ENCODE results near the gene MYO18B.

MYO18B gene

DNA sequence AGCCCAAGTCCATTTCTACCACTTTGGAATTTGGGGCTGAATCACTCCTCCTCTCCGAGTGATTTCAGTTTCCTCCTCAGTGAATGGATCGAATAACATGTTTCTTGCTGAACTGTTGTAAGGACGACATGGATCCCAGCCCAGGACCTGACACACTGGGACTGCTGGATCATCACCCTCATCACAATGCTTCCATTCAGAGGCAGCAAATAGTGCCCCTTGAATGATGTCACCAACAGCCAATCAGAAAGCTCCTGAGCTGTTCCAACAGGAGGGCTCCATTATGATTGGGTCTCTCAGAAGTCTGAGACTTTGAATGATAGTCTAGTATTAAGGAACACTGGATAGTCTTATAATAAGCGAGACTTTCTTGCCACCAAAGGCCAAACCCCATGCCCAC is 158.9 kb downstream of the MYO18B start:
- CTCF ChIA-PET: interaction anchor here (1.0 to 1.9 kb wide), 2 partner anchors 11 to 14 kb away, joined by 3 to 6 read pairs; no protein-coding TSS in a partner anchor
- DNase-seq (ENCODE audit: extremely low spot score): no peak
- TF ChIP-seq, protein P1, sequence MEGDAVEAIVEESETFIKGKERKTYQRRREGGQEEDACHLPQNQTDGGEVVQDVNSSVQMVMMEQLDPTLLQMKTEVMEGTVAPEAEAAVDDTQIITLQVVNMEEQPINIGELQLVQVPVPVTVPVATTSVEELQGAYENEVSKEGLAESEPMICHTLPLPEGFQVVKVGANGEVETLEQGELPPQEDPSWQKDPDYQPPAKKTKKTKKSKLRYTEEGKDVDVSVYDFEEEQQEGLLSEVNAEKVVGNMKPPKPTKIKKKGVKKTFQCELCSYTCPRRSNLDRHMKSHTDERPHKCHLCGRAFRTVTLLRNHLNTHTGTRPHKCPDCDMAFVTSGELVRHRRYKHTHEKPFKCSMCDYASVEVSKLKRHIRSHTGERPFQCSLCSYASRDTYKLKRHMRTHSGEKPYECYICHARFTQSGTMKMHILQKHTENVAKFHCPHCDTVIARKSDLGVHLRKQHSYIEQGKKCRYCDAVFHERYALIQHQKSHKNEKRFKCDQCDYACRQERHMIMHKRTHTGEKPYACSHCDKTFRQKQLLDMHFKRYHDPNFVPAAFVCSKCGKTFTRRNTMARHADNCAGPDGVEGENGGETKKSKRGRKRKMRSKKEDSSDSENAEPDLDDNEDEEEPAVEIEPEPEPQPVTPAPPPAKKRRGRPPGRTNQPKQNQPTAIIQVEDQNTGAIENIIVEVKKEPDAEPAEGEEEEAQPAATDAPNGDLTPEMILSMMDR (IDR thresholded peaks at IDR 0.05; ENCODE audit: control extremely low read depth, extremely low read depth, low read depth, missing control alignments): no peak
- POLR2A ChIA-PET: no interaction called here

DNA sequence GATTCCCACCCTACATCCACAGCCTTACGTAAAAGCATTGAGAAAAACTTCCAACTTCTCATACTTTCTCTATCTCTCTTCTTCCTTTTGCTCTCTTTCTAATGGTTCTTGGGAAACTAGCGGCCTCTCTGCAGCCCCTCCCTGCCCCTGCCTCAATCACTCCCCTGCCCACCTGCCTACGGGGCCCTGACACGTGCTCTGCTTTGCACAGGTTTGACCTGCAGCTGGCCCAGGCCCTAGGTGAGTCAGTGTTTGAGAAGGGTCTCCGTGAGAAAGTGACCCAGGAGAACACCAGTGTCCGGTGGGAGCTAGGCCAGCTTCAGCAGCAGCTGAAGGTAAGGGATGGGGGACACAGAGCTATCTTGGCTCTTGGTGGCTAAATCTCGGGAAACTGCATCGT is 160.4 kb downstream of the MYO18B start:
- no peak for DNase-seq (ENCODE audit: extremely low spot score)
- TF ChIP-seq, protein P1 (IDR thresholded peaks at IDR 0.05; ENCODE audit: control extremely low read depth, extremely low read depth, low read depth, missing control alignments): no peak
- CTCF ChIA-PET: interaction anchor here (1.4 kb wide), 1 partner anchor 15 kb away, joined by 3 read pairs; no protein-coding TSS in a partner anchor
- POLR2A ChIA-PET: no interaction called here

DNA sequence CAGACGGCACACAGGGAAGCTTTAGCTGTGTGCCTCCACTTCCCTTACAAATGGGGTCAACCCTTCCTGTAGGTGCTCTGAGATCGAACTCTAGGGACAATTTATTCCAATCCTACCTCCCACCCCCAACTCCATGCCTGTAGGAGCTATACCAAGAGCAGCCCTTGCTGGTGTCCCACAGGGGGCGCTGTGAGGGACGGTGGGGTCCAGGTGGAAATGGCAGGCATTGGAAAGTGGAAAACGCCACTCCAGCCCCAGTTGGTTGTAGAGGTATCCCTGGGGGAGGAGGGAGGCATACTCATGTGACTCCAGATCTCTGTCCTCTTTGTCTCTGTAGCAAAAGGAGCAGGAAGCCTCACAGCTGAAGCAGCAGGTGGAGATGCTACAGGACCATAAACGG is 161.3 kb downstream of the MYO18B start:
- TF ChIP-seq, protein P1 (IDR thresholded peaks at IDR 0.05; ENCODE audit: control extremely low read depth, extremely low read depth, low read depth, missing control alignments): peak; percentile 1
- DNase-seq (ENCODE audit: extremely low spot score): no peak
- ChIA-PET CTCF (interaction anchor here (0.8 to 1.4 kb wide), 4 partner anchors 8 to 427 kb away, joined by 3 to 4 read pairs (median 3); no protein-coding TSS in a partner anchor), POLR2A (no interaction called here)

DNA sequence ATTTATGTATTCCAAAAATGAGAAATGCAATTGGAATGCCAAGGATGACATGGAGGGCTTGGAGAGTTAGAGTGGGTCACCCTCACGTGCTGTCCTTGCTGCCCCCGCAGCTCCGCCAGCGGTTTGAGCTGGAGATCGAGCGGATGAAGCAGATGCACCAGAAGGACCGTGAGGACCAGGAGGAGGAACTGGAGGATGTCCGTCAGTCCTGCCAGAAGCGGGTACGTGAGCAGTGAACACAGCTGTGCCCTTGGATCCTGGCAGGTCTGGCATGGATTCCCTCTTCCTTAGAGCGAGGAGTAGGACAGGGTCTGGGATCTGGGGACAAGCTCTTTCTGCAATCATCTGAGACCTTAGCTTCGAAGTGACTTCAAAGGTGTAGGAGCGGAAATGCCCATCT is 166.2 kb downstream of the MYO18B start:
- no peak for DNase-seq (ENCODE audit: extremely low spot score)
- ChIA-PET POLR2A (no interaction called here), CTCF (interaction anchor here (1.0 to 1.2 kb wide), 2 partner anchors 11 to 14 kb away, joined by 4 read pairs; no protein-coding TSS in a partner anchor)
- TF ChIP-seq, protein P1 (IDR thresholded peaks at IDR 0.05; ENCODE audit: control extremely low read depth, extremely low read depth, low read depth, missing control alignments): no peak

DNA sequence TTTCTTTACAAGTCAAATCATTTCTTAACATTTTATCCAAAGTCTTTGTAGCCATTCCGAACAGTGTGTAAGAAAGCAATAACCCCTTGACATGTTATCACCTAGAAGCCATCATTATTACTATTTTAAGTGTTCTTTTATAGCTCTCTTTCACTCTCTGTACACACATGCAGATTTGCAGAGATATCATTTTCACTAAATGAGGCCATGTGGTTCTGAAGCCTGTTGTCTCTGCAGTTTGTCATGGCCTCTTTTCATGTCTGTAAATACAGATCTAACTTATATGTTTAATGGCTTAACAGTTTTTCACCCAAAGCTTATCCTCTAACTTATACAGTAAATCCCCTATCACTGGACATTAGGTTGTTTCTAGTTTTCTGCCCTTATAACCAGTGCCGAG is 166.8 kb downstream of the MYO18B start:
- ChIA-PET POLR2A (no interaction called here), CTCF (interaction anchor here (1.0 to 1.2 kb wide), 3 partner anchors 11 to 18 kb away, joined by 3 to 4 read pairs (median 4); no protein-coding TSS in a partner anchor)
- DNase-seq (ENCODE audit: extremely low spot score): no peak

DNA sequence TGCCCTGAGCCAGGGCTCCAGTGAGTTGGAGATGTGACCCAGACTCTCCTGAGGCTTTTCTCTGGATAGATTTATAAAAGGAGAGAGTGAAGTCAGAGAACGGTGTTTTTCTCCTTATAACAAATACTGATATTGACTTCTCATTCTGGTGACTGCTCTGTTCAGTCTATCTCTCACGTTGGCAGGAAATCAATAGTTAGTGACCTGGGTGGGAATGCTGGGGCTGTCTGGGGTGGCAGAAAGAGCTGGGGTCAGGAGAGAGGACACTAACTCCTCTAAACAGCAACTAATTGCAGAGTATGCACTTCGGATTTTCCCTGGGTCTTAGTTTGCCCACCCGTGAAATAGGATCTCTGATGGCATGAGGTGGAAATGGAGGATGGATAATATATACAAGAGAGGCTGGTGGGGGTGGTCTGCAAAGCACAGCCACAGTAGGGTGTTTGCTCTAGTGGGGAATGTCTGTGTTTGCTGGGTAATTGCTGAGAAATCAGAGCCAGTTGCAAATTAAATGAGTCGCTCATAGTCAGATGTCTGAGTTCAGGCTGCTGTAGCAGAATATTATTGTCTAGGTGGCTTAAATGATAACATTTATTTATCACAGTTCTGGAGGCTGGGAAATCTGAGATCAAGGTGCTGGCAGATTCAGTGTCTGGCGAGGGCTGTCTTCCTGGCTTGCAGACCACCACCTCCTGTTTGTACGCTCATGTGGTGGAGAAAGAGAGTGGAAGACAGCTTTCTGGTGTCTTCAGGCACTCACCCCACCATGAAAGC is 167.8 kb downstream of the MYO18B start:
- no peak for DNase-seq (ENCODE audit: extremely low spot score)
- ChIA-PET CTCF (interaction anchor here (1.2 kb wide), 1 partner anchor 20 kb away, joined by 3 read pairs; no protein-coding TSS in a partner anchor), POLR2A (no interaction called here)
- TF ChIP-seq, protein P1 (IDR thresholded peaks at IDR 0.05; ENCODE audit: control extremely low read depth, extremely low read depth, low read depth, missing control alignments): no peak

More for the DNA sequence above, 166.8 kb downstream of the MYO18B start:
- TF ChIP-seq, protein P1 (IDR thresholded peaks at IDR 0.05; ENCODE audit: control extremely low read depth, extremely low read depth, low read depth, missing control alignments): no peak
